ENCODE measurements around the gene LARGE2.
A peak's percentile ranks its signal among the peaks of the same experiment; 100 is the strongest.

LARGE2 gene

DNA sequence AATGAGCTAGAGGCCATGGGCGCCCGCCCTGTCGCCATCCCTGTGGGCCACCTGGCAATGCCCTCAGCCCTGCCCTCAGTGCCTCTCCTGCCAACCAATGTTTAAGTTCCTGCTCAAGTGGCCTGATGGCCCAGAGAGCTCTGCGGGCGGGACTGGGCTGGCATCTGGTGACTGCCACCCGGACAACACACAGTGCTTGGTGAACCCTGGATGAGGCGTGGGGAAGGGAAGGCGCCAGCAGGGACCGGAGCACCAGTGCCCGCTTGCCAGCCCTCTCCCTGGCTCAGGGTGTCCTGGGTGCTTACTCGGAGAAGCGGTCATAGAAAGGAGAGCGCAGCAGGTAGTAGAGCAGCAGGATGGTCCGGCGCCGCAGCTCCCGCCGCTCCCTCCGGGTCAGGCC, 8.9 kb upstream of the LARGE2 start:
- no peak for DNase-seq (ENCODE audit: extremely low read depth in 1 of 2, low read depth in 1 of 2)

DNA sequence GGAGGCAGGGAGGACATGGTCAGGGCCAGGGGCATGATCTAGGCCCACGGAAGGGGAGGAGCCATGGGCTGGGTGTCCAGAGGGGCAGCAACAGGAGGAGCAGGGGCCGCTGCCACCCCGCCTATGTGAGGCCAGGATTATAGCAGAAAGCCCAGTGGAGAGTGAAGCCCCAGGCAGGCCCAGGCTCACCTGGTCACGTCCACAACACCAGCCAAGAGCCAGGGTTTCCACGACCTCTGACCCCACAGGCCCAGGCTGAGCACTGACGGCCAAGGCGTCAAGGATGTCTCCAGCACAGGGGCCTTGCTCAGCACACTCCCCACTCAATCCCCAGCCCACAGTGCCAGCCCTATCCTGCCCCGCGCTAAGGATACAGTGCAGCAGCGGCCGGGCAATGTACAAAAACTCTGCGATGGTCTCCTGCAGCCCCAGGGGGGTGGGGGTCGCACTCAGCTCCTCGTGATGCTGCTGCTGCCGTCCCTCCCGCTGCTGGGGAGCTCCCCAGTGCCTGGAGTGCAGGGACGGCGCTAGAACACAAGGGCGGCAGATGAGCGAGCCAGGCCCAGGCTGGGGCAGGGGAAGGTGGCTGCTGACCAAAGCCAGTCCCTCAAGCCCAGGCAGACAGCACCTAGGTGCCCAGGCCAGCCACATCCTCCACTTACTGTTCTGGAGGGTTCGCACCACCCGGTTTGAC, 8.4 kb upstream of the LARGE2 start:
- DNase-seq (ENCODE audit: extremely low read depth in 1 of 2, low read depth in 1 of 2): no peak

DNA sequence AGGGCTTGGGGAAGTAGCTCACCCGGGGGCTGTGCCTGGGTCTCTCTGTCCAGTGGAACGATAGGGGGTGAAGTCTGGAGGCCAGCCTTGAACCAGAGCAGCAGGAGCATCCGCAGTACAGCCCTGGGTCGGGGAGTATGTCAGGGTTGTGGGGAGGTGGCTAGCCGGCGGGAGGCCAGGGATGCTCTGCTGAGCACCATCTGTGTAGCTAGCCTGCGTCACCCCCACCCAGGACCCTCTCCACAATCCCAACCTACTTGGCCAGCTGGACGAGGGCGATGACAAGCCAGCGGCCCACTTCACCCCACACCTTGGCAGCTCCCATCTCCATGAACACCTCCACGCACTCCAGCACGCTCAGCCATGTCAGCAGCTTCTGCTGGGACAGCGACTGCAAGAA, 7.0 kb upstream of the LARGE2 start:
- DNase-seq (ENCODE audit: extremely low read depth in 1 of 2, low read depth in 1 of 2): no peak

DNA sequence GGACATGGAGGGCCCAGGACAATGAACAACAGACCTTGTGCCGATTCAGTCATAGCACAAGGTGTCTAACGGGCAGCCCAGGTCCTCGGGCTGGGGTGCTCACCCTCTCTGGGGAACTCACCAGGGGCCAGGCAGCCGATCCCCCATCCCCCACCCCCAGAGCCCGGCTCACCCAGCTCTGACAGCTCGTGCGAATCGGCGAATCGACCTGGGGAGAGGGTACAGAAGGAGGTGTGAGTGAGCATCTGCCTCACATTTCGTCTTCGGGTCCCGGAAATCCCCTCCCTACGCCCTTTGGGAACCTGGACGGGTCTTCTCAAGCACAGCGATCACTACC, 5.2 kb upstream of the LARGE2 start:
- DNase-seq (ENCODE audit: extremely low read depth in 1 of 2, low read depth in 1 of 2): no peak

DNA sequence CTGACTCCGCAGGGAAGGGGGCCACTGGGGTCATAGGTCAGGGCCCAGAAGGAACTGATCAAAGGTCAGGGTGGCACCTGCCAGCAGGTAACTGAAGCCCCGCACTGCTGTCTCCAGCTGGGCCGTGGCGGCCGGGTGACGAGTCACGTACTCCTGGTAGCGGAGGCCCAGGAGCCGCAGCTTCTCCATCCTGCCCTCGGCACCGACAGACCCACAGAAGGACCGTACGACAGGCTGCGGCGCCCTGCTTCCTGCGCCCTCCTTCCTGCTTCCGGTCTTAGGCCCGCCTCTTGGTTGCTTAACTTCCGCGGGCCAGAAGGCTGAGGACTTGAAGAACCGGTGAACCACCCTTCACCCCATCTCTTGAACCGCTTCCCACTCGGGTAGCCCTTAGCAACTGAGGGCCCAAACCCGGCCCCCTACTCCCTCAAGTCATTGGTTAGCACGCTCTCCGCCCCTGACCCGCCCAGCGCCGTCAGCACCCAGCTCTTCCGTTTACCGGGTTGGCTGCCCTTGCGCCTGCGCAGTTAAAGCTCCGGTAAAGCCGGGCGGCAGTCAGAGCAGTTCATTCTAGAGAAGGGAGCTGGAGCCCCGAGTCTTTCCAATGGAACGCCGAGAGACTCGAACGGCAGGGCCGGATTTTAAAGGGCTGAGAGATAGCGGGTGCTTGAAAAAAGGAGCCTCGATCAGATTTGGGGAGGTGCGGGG, 4.7 kb upstream of the LARGE2 start, which contains the start of gene PEX16:
TSS of gene PEX16 (minus strand) at position 255 of the 708 bp plus-strand sequence. CDS start at position 189, 66 bp downstream.
- peak; percentile 88 to 95 for DNase-seq (ENCODE audit: extremely low read depth in 1 of 2, low read depth in 1 of 2)

DNA sequence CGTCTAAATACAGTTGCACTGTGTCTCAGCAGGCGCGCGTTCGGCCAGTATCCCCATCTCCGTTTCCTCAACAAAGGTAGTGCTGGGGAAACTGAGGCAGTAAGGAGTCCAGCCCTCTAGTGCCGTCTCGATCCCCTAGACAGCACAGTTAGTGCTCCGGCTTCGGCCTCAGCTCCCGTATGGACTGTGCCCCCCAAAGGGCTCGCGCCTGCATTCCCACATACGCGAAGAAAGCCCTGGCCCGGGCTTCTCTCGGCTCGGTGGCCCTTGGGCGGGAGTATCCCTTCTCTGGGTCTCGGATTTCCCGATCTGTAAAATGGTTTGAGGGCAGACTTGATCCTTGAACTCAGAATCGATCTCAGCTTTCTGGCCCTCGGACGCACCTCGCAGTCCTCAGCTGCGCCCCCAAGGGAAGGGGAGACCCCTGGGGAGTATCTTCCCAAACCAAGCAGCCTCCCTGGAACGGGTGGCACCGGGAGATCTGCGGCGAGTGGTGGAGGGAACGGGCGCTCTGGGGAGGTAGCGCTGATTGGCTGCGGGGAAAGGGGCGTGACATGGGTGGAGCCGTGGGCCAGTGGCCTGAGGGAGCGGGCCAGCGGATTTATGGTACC, 4.0 kb upstream of the LARGE2 start:
- DNase-seq (ENCODE audit: extremely low read depth in 1 of 2, low read depth in 1 of 2): peak; percentile 40 to 60

DNA sequence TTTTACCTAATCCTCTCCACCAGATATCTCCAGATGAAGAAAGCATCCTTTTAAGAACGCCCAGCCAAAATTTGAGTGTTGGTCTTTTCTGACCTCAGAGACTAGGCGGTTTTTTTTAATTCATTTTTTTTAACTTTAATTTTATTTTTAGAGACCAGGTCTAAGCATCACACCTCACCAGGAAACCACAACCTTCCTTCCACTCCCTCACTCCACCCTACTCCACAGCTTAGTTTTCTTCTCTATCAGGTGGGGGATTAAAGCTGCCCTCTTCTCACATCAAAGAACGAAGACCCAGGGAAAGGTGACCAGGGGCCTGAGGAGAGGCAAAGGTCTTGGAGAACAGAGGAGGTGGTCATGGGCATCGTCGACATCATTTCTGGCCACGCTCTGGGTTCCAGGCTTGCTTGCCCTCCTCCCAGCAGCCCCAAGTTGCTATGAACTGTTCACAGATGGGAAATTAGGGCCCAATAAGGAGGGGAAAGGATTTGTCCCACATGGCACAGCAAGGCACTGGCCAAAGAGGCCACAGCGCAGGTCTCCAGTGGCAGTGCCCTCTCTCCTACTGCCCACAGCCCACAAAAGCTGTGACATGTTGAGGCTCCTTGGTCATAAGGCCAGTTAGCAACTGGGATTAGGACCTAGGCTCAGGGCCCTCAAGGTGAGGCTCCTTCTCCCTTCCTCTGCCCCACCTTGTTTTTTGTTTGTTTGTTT, 3.3 kb upstream of the LARGE2 start:
- no peak for DNase-seq (ENCODE audit: extremely low read depth in 1 of 2, low read depth in 1 of 2)

DNA sequence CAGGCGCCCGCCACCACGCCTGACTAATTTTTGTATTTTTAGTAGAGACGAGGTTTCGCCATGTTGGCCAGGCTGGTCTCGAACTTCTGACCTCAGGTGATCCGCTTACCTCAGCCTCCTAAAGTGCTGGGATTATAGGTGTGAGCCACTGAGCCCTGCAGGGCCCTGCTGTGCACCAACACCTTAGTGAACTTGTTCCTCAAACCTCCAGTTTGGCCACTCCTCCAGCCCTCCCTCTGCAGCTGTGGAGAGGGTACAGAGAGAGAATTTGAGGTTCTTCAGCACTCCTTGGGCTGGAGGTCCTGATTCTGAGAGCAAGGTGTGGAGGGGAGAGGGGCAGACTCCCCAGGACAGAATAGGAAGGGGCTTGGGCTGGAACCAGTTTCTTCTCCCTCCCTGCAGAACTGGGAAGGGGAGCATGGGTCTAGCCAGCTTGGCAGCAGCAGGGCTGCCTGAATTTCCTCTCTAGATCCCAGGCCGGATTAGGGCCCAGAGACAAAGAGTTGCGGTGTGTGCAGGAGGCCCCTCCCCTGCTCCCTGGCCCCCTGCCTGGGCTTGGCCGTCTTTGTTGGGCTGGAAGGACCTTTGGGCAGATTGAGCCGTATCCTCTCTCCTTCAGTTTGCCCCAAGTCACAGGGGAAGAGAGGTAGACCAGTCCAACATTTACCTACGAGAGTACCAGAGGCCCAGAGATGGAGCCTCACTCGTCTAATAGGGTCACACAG, 2.5 kb upstream of the LARGE2 start:
- no peak for DNase-seq (ENCODE audit: extremely low read depth in 1 of 2, low read depth in 1 of 2)

DNA sequence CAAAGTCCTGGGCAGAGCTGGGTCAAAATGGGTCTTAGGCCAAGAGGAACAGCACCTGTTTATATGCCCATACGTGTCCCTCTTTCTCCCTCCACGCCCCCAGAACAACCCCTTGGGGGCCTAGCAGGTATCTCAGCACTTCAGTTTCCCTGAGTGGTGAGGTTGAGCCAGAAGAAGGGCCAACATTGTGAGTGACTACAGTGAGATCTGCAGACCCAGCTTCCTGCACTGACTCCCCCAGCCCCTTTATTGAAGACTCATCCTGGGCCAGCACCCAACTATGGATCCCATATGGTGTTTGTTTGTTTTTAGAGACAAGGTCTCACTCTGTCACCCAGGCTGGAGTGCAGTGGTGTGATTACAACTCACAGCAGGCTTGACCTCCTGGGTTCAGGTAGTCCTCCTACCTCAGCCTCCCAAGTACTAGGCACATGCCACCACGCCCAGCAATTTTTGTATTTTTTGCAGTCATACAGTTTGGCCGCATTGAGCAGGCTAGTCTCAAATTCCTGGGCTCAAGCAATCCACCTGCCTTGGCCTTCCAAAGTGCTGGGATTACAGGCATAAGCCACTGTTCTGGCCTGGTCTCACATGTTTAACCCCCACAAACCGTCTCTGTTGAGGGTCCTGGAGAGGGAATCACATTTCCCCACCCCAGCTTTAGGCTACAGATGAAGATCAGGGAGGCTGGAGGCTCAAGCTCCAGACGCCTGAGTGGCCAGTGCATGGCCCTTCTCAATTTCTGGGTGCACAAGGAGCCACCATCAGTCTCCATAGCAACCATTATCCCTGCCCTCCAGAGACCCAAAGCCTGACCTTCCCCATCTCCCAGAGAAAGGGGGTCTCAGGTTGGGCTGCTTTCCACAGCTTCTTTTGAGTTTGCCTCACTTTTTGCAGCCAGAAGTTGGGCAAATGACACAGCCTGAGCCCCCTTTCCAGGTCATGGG, 1.7 kb upstream of the LARGE2 start:
- no peak for DNase-seq (ENCODE audit: extremely low read depth in 1 of 2, low read depth in 1 of 2)

DNA sequence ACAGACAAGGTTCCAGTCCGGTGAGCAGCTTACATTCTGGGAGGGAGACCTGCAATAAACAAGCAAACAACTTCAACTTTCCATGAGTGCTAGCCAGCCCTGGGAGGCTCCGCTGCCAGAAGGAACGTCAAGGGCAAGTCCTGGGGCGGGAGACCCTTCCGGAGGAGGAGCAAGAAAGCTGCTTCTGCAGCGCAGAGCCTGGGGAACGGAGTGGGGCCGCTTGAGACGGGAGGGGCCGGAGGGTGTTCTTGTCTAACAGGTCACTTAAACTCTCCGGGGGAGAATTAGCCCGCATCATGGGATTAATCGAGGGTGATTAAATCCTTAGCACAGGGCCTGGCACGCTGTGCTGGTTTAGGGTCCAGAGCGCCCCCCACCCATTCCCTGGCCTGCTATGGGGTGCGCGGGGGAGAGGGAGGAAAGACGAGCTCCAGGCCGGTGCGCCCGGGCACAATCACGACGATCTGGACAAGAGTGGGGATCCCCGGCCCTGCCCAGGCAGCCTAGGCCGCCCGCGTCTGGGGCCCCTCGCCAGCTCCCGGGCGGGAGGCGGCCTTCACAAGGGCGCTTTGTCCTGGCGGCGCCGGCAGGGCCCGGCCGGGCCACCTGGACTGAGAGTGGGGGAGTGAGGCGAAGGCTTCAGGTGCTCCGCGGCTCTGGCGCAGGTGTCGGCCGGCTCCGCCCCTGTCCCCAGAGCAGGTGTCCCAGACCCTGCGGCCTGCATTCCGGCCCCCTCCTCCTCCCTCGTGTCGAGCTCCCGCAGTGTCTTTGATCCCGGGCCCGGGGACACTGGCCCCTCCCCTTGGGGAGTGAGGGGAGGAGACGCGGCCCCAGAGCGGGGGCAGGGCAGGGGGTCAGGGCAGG, 663 bp upstream of the LARGE2 start:
- DNase-seq (ENCODE audit: extremely low read depth in 1 of 2, low read depth in 1 of 2): no peak

DNA sequence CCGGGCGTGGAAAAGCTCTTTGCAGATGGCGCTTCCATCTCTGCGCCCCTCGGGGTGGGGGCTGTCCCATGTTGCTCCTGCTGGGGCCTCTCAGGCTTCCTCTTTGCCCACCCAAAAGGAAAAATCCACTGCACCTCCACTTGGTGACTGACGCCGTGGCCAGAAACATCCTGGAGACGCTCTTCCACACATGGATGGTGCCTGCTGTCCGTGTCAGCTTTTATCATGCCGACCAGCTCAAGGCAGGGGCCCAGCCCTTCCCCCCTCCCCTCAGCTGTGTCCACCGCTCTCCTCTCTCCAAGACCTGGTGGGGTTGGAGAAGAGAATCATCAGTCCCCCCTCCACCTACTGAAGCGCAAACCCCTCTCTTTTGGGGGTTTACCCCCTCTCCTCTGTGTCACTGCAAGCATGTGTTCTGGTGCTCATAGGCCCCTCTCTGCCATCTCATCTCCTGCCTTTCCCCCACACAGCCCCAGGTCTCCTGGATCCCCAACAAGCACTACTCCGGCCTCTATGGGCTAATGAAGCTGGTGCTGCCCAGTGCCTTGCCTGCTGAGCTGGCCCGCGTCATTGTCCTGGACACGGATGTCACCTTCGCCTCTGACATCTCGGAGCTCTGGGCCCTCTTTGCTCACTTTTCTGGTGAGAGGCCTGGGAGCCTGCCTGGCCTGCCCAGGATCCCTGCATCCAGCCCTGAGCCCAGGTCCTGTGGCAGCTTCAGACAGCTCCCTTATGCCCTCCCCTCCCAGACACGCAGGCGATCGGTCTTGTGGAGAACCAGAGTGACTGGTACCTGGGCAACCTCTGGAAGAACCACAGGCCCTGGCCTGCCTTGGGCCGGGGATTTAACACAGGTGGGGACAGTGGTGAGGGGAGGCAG, 1.8 kb downstream of the LARGE2 start:
- DNase-seq (ENCODE audit: extremely low read depth in 1 of 2, low read depth in 1 of 2): no peak

DNA sequence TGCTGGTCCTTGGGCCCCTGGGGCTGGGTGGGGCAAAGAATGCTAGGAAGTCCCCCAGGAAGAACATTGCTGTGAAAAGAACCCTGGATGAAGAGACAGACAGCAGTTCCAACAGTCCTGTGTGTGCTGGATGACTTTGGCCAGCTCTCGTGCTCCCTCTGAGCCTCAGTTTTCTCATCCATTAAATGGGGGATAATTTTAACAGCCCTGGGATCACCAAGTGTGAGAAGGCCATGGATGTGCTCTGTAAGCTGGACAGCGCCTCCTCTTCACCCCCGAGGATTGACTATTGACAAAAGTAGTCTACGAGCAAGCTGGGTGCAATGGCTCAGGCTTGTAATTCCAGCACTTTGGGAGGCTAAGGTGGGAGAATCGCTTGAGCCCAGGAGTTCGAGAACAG, 2.5 kb downstream of the LARGE2 start:
- no peak for DNase-seq (ENCODE audit: extremely low read depth in 1 of 2, low read depth in 1 of 2)

DNA sequence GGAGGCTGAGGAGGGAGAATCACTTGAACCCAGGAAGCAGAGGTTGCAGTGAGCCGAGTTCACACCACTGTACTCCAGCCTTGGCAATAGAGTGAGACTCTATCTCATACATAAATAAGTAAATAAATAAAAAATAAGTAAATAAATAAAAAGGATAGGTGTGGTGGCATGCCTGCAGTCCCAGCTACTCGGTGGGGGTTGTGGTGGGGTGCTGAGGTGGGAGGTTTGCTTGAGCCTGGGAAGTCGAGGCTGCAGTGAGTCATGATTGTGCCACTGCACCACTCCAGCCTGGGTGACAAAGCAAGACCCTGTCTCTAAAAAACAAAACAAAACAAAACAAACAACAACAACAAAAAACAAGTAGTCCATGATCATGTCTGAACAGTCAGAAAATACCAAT, 3.1 kb downstream of the LARGE2 start:
- no peak for DNase-seq (ENCODE audit: extremely low read depth in 1 of 2, low read depth in 1 of 2)

DNA sequence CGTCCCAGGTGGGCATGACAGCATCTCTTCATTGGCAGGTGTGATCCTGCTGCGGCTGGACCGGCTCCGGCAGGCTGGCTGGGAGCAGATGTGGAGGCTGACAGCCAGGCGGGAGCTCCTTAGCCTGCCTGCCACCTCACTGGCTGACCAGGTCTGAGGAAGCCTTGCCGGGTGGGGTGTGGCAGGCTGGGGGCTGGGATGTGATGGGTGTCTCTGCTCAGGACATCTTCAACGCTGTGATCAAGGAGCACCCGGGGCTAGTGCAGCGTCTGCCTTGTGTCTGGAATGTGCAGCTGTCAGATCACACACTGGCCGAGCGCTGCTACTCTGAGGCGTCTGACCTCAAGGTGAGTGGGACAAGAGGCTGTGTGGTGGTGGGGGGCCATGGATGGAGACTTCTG, 3.5 kb downstream of the LARGE2 start:
- DNase-seq (ENCODE audit: extremely low read depth in 1 of 2, low read depth in 1 of 2): no peak

DNA sequence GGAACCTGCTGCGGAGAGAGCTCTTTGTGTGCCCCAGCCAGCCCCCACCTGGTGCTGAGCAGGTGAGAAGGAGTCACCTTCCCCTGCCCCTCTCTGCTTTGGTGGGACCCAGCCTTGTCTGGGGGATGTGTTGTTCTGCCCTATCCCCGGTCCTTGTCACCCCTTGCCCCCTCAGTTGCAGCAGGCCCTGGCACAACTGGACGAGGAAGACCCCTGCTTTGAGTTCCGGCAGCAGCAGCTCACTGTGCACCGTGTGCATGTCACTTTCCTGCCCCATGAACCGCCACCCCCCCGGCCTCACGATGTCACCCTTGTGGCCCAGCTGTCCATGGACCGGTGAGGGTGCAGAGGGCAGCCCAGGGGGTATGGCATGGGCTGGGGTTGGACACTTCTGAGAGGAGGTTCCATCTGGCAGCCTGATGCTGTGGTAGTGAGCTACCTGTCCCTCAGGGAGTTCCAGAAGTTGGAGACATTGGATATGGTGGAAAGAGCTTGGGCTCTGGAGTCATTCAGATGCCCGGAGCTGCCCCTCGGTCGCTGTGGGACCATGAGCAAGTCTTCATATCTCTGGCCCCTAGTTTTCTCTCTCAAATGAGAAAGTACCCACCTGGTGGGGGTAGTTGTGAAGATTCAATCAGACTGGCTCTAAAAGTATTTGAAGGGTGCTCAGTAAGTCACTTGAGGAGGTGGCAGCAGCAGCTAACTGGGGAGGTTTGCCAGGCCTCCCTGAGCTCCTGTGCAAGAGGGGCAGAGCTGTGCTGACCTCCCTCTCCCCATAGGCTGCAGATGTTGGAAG, 4.3 kb downstream of the LARGE2 start:
- no peak for DNase-seq (ENCODE audit: extremely low read depth in 1 of 2, low read depth in 1 of 2)

DNA sequence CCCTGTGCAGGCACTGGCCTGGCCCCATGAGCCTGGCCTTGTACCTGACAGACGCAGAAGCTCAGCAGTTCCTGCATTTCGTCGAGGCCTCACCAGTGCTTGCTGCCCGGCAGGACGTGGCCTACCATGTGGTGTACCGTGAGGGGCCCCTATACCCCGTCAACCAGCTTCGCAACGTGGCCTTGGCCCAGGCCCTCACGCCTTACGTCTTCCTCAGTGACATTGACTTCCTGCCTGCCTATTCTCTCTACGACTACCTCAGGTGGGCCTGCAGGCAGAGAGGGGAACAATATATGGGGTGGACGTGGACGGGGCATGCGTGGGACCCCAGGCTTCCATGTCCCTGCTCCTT, 4.9 kb downstream of the LARGE2 start:
- DNase-seq (ENCODE audit: extremely low read depth in 1 of 2, low read depth in 1 of 2): no peak

DNA sequence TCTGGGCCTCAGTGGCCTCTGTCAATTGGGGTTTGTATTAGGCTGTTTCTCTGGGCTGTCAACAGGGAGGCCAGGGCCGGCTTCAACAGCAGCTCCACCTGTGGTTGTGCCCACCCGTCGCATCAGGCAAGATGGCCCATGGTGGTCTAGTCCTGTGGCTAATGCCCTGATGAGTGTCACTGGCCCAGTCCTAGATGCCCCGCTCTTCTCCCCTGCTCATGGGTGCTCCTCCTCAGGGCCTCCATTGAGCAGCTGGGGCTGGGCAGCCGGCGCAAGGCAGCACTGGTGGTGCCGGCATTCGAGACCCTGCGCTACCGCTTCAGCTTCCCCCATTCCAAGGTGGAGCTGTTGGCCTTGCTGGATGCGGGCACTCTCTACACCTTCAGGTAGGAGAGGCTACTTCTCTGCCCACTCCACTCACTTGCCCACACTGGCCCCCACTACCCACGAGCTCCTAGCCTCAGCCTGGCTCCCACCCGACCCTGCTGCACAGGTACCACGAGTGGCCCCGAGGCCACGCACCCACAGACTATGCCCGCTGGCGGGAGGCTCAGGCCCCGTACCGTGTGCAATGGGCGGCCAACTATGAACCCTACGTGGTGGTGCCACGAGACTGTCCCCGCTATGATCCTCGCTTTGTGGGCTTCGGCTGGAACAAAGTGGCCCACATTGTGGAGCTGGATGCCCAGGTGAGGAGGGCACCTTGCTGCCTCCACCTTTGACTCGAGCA, 5.4 kb downstream of the LARGE2 start:
- DNase-seq (ENCODE audit: extremely low read depth in 1 of 2, low read depth in 1 of 2): no peak

All from stimulated activated CD8-positive, alpha-beta memory T cell treated with anti-CD3 and anti-CD28 coated beads, Interleukin-7, amount 100 ng/mL, for 48 hours (primary cell).